HepG2 (cell line): ENCODE data around the gene AJM1. TPM values are rescaled to one million over a fixed set of nuclear protein-coding genes. Genes with fewer than 3 reads are reported as not detected.

Experiments
- ATAC-seq: fragments of 200-7000 bp; cut with Tn5 transposase; 3 replicates; pipeline ENCODE4 v1.9.1; 2020; ENCODE audit warnings: mild to moderate bottlenecking, moderate library complexity
- BruUV-seq: library from RNA; stranded (reverse); fragments of 400-500 nt; replicated peaks from 2 replicates; lab custom pipeline; 2021; lab: Mats Ljungman, UMichigan
- CTCF ChIA-PET: fragments of 300-600 bp; formaldehyde crosslinking; extraction: SDS; loops from one replicate; lab custom pipeline; 2021; ENCODE audit warnings: low total read pairs, inconsistent platforms, low intra/inter-chr PET ratio; lab: Yijun Ruan, JAX
- POLR2A ChIA-PET: fragments of 350-600 bp; sonication (Branson Sonifier 250); formaldehyde crosslinking; loops from one replicate; lab custom pipeline; 2020; ENCODE audit warnings: antibody characterized with exemption, inconsistent platforms; lab: Yijun Ruan, JAX
- DNase-seq: peaks from one replicate; pipeline ENCODE4 v3.0.0-alpha.2; 2015; ENCODE audit warnings: low spot score
- FAIRE-seq: peaks from 3 replicates; lab custom pipeline; 2011; peaks lifted over from hg19 to GRCh38; lab: Jason Lieb, UNC
- H2AFZ ChIP-seq: one replicate; pipeline ENCODE4 v1.6.1; 2011; ENCODE audit warnings: low read length, inconsistent platforms
- H3K27ac ChIP-seq: fragments of 300-600 bp; 3 replicates; pipeline ENCODE4 v1.8.0; 2011; ENCODE audit warnings: mixed run types, mild to moderate bottlenecking, mixed read lengths, low read length, inconsistent platforms; ENCODE audit not compliant: insufficient read depth; ENCODE audit errors: extremely low read length
- H3K27me3 ChIP-seq, 2 experiments: fragments of 200-600 bp in 1 of 2; 2 replicates in 1 of 2; 3 replicates in 1 of 2; pipeline versions ENCODE4 v1.6.0 to v1.8.0; 2011; ENCODE audit warnings: low read length in 2 of 2, mild to moderate bottlenecking in 2 of 2, moderate library complexity in 2 of 2, inconsistent platforms in 1 of 2; ENCODE audit not compliant: insufficient read depth in 2 of 2, control insufficient read depth in 1 of 2
- H3K36me3 ChIP-seq, 2 experiments: fragments of 200-600 bp in 1 of 2; replicated peaks in 1 of 2; 2 replicates in 1 of 2; 3 replicates in 1 of 2; pipeline versions ENCODE4 v1.5.1 to v1.8.0; 2011; ENCODE audit warnings: low read length in 2 of 2, inconsistent platforms in 1 of 2; ENCODE audit not compliant: insufficient read depth in 2 of 2, control insufficient read depth in 1 of 2
- H3K4me1 ChIP-seq: 2 replicates; pipeline ENCODE4 v1.5.1; 2012; ENCODE audit warnings: low read length, inconsistent platforms; ENCODE audit not compliant: insufficient read depth
- H3K4me2 ChIP-seq: 2 replicates; pipeline ENCODE4 v1.6.0; 2011; ENCODE audit warnings: low read depth, low read length, inconsistent platforms
- H3K4me3 ChIP-seq, 3 experiments: fragments of 200-600 bp in 1 of 3; sonication (generic), shearing (Covaris generic) in 1 of 3; replicated peaks in 1 of 3; 2 replicates each; pipeline ENCODE4 v1.5.1; 2011 to 2016; ENCODE audit warnings: low read length in 3 of 3, inconsistent platforms in 2 of 3, low read depth in 2 of 3, mild to moderate bottlenecking in 2 of 3, control low read depth in 1 of 3, mixed read lengths in 1 of 3; ENCODE audit not compliant: insufficient read depth in 1 of 3
- H3K79me2 ChIP-seq: one replicate; pipeline ENCODE4 v1.6.1; 2011; ENCODE audit warnings: low read length, inconsistent platforms; ENCODE audit not compliant: insufficient read depth
- H3K9ac ChIP-seq: 2 replicates; pipeline ENCODE4 v1.6.0; 2011; ENCODE audit warnings: mild to moderate bottlenecking, low read depth, low read length, inconsistent platforms; ENCODE audit not compliant: insufficient read depth
- H3K9me3 ChIP-seq: 2 replicates; pipeline ENCODE4 v1.5.1; 2012; ENCODE audit warnings: mild to moderate bottlenecking, low read length
- H4K20me1 ChIP-seq: 2 replicates; pipeline ENCODE4 v1.6.0; 2011; ENCODE audit warnings: inconsistent platforms, mild to moderate bottlenecking, low read length, moderate library complexity; ENCODE audit not compliant: insufficient read depth
- AGO2 ChIP-seq: fragments of 200-400 bp; formaldehyde crosslinking; optimal IDR thresholded peaks from 2 replicates; pipeline ENCODE3; 2017; ENCODE audit warnings: mild to moderate bottlenecking, low read depth, low read length, moderate library complexity
- HDAC2 ChIP-seq: sonication (generic); formaldehyde crosslinking; IDR thresholded peaks from 2 replicates; pipeline ENCODE4 v1.4.0; 2020; ENCODE audit warnings: missing genetic modification reagents
- HNRNPK ChIP-seq: fragments of 200-400 bp; formaldehyde crosslinking; IDR thresholded peaks from 2 replicates; pipeline ENCODE4 v1.6.1; 2018; ENCODE audit warnings: low read length, low read depth, moderate library complexity, mild to moderate bottlenecking; ENCODE audit not compliant: poor library complexity, severe bottlenecking
- HNRNPL ChIP-seq: fragments of 200-400 bp; formaldehyde crosslinking; IDR thresholded peaks from 2 replicates; pipeline ENCODE4 v1.6.1; 2017; ENCODE audit warnings: mild to moderate bottlenecking, low read depth, low read length
- MATR3 ChIP-seq: sonication (generic); formaldehyde crosslinking; IDR thresholded peaks from 2 replicates; pipeline ENCODE4 v1.4.0; 2020; ENCODE audit warnings: missing genetic modification reagents
- MLLT10 ChIP-seq: sonication (generic); formaldehyde crosslinking; IDR thresholded peaks from 2 replicates; pipeline ENCODE4 v1.4.0; 2020; ENCODE audit warnings: missing genetic modification reagents
- MTF1 ChIP-seq: sonication (generic); formaldehyde crosslinking; IDR thresholded peaks from 2 replicates; pipeline ENCODE4 v1.5.0; 2020; ENCODE audit warnings: missing genetic modification reagents
- NR2F2 ChIP-seq: IDR thresholded peaks from 2 replicates; pipeline ENCODE4 v1.6.1; 2012; ENCODE audit warnings: low read depth, inconsistent platforms, borderline replicate concordance
- POLR2A ChIP-seq, 2 experiments: IDR thresholded peaks; 2 replicates each; pipeline ENCODE4 v1.6.1; 2011; ENCODE audit warnings: low read depth in 2 of 2, low read length in 2 of 2, mild to moderate bottlenecking in 1 of 2, moderate library complexity in 1 of 2; ENCODE audit not compliant: insufficient read depth in 1 of 2
- RBFOX2 ChIP-seq: fragments of 200-400 bp; formaldehyde crosslinking; IDR thresholded peaks from 2 replicates; pipeline ENCODE4 v1.6.1; 2017; ENCODE audit warnings: low read depth, mild to moderate bottlenecking, low read length
- SMC3 ChIP-seq: IDR thresholded peaks from 2 replicates; pipeline ENCODE4 v1.6.1; 2011; ENCODE audit warnings: low read length, improper control_type of control experiment
- ZNF30 ChIP-seq: sonication (generic); formaldehyde crosslinking; IDR thresholded peaks from 2 replicates; pipeline ENCODE4 v1.5.0; 2020; ENCODE audit warnings: mild to moderate bottlenecking, missing genetic modification reagents
- ZNF75D ChIP-seq: sonication (generic); formaldehyde crosslinking; IDR thresholded peaks from 2 replicates; pipeline ENCODE4 v1.8.1; 2023; ENCODE audit warnings: missing genetic modification reagents, mild to moderate bottlenecking, borderline replicate concordance
- WGBS: methylation state at CpG from one replicate; pipeline ENCODE4 v1.1.6; 2017; ENCODE audit warnings: low lambda C conversion rate; 5-methylcytosine and 5-hydroxymethylcytosine counted together
- in situ Hi-C: cut with HindIII; loops from 2 replicates; pipeline ENCODE4 v1.10.0; 2017; ENCODE audit warnings: low pct_unique_long_range_greater_than_20kb; ENCODE audit not compliant: extremely low pct_ligation_motif_present
- intact Hi-C: fragments of 100-400 bp; cut with micrococcal nuclease; formaldehyde crosslinking; loops from one replicate; pipeline ENCODE4 v1.10.0; 2022; ENCODE audit not compliant: unreplicated experiment
- polyA plus RNA-seq, 8 experiments: library from polyadenylated mRNA; depleted of rRNA in 3 of 8; stranded (reverse) in 7 of 8; unstranded in 1 of 8; fragments of >200 nt; fragmentation: Illumina TruSeq in 4 of 8; extraction: Trizol in 4 of 8; gene quantifications; 2 replicates each; pipeline versions ENCODE4 v1.2.1 to v1.2.3, GENCODE V29; 2011 to 2016; ENCODE audit warnings: low read depth in 4 of 8, missing spikeins in 1 of 8, mixed read lengths in 1 of 8; ENCODE audit not compliant: insufficient read depth in 1 of 8
- total RNA-seq, 5 experiments: library from RNA; depleted of rRNA; stranded (reverse); fragments of >200 nt; fragmentation: Illumina TruSeq; extraction: Trizol; gene quantifications; 2 replicates each; pipeline ENCODE4 v1.2.3, GENCODE V29; 2016; ENCODE audit warnings: low read depth in 1 of 5
- TF ChIP-seq, protein P1 (sequence below): sonication (generic); formaldehyde crosslinking; IDR thresholded peaks from 2 replicates; pipeline ENCODE4 v1.4.0; 2020; ENCODE audit warnings: missing genetic modification reagents

AJM1 gene
- total and polyA plus RNA-seq, 2 of the 13 experiments (the other 11 are each of a cell fraction or from before 2014, with no cell fraction given), result 1.1 to 1.2 TPM

- TF ChIP-seq SMC3, result no peak
- peak; percentile 66 for TF ChIP-seq AGO2
- no peak for TF ChIP-seq MTF1 (CRISPR knock-in tag)
- TF ChIP-seq HDAC2, result no peak
- no peak for TF ChIP-seq ZNF75D (CRISPR knock-in tag)
- TF ChIP-seq, all 625 proteins: peak for 4
Observed at GRCh38 chr9:136857166-136857565, 14.9 kb downstream of the AJM1 start (continued).

- ATAC-seq, result no peak
- no peaks in the 10 kb centered on the region for H3K27me3 ChIP-seq
- TF ChIP-seq ZNF30 (CRISPR knock-in tag), result no peak
- TF ChIP-seq POLR2A (IDR thresholded peaks at IDR 0.05; ENCODE audit: insufficient read depth in 1 of 2, low read depth in 2 of 2, low read length in 2 of 2), result peak in 1 of 2 experiments; percentile 21; a peak in 1 of 4 replicates
- 0 out of 2 replicates have a peak, but pooled peaks have one; percentile 61 for TF ChIP-seq HNRNPL
- TF ChIP-seq, protein P1, sequence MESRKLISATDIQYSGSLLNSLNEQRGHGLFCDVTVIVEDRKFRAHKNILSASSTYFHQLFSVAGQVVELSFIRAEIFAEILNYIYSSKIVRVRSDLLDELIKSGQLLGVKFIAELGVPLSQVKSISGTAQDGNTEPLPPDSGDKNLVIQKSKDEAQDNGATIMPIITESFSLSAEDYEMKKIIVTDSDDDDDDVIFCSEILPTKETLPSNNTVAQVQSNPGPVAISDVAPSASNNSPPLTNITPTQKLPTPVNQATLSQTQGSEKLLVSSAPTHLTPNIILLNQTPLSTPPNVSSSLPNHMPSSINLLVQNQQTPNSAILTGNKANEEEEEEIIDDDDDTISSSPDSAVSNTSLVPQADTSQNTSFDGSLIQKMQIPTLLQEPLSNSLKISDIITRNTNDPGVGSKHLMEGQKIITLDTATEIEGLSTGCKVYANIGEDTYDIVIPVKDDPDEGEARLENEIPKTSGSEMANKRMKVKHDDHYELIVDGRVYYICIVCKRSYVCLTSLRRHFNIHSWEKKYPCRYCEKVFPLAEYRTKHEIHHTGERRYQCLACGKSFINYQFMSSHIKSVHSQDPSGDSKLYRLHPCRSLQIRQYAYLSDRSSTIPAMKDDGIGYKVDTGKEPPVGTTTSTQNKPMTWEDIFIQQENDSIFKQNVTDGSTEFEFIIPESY, result peak; percentile 74; the same call in 1 of the 2 replicates
- no peak for TF ChIP-seq MLLT10 (CRISPR knock-in tag)
- no peak for TF ChIP-seq NR2F2
- TF ChIP-seq MATR3 (CRISPR knock-in tag), result no peak
- TF ChIP-seq HNRNPK, result peak; percentile 40
- TF ChIP-seq AGO2, result peak; percentile 8
- TF ChIP-seq RBFOX2, result peak; percentile 51
- TF ChIP-seq, all 625 proteins: peak for 6
- no peak overlapping the region for H3K4me3 ChIP-seq
- no peak overlapping the region for H3K9ac ChIP-seq
- intact Hi-C loops (no loop called here), in situ Hi-C loops (no loop called here)
- H3K9me3 ChIP-seq, result no peaks in the 10 kb centered on the region
- H2AFZ ChIP-seq, result no peak overlapping the region
- peaks cover 11 to 22% of the 10 kb centered on the region in 2 experiments for H3K36me3 ChIP-seq
- H3K79me2 ChIP-seq, result no peaks in the 10 kb centered on the region
- CTCF ChIA-PET, result no interaction called here
- POLR2A ChIA-PET, result interaction anchor here (1.1 to 5.0 kb wide), 3 partner anchors 8 to 15 kb away, joined by 3 to 29 read pairs (median 5); partner anchors contain the start of genes AJM1 and EDF1
- DNase-seq, result no peak
- peaks cover 26% of the 10 kb centered on the region for H3K4me1 ChIP-seq
- H3K4me2 ChIP-seq, result no peak overlapping the region
- BruUV-seq, result no TSS peak
- WGBS, result no CpG with 5 or more reads among the region's 29 CpGs
- no peaks in the 10 kb centered on the region for H4K20me1 ChIP-seq
- H3K27ac ChIP-seq, result no peak overlapping the region
- FAIRE-seq, result no peak
Observed at GRCh38 chr9:136857581-136858412, 15.5 kb downstream of the AJM1 start.
